ENCODE data around the gene ATG7.
"Not testable (repeated sequence)": the region's sequence is repeated elsewhere in the genome, so short reads cannot be mapped to it uniquely, and the experiment has no call there.

The ATG7 gene

DNA sequence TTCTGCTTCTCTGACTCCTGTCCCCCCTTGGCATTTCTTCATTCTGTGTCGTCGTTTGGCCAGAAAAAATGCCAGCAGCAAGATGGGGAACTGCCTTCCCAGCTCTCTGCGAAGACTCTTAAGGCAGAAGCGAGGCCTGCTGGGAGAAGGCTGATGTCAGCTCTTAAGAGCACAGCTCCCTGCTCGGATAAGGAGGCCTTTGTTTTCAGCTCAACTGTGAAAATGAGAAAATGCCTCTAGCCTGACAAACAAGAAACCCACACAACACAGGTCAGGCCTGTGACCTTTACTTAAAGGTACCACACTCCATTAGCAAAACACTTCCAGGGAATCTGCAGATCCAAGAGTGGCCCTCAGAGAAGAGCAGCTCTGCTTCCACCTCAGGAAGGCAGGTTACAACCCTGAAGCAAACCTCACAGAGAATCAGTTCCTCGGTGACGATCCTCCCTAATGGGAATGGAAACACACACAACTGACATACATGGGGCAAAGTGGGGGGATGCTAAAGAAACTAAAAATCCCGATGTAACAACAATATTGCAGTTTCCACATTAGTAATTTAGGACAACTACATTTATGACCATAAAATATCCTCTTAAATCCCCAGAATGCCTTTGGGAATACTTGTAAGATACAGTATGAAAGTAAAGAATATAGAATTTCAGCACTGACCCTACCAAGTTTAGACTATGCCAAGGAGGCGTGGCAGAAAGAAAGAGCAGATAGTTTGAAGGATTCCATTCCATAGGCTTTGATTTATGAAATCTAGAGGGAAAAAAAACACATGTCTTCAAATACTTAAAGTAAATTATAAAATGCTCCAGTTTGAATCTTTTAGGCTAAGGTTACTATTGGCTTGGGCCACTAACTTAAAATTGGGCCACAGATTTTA, 319.4 kb downstream of the ATG7 start:
- no peak for DNase-seq (ENCODE audit: low read depth in 2 of 2)

DNA sequence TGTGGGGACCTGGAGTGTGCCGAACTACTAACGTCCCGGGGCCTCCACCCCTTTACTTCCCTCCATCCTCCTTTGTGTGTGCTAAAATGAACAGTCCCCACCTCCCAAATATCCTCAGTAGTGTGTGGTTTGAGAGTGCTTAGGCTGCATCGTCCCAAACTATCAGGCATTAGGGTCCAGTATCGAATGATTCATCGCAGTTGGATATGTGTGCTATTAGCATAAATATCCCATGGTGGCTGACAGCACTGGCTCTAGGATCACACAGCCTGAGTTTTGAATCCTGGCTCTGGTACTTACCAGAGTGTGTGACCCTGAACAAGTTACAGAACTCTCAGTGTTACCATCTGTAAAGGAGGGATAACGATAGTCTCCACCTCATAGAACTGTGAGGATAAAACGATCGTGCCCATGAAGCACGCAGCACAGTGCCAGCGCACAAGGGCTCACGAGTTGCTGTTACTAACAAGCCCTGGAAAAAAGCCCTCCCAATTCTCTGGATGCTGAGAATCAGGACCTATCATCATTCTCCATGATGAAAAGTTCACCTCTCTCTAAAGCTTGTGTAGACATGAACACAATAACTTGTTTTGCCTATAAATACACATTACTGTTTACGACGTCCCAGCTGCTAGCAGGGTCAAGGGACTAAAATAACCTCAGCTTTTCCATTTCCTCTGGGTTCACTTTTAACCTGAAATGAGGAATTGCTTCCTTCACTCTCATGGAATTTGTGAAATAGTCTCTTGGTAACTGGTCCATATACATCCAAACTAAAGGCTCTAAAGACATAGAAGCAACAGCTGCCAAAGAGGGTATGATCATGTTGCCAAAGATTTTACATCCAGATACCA, 320.5 kb downstream of the ATG7 start:
- no peak for DNase-seq (ENCODE audit: low read depth in 2 of 2)

DNA sequence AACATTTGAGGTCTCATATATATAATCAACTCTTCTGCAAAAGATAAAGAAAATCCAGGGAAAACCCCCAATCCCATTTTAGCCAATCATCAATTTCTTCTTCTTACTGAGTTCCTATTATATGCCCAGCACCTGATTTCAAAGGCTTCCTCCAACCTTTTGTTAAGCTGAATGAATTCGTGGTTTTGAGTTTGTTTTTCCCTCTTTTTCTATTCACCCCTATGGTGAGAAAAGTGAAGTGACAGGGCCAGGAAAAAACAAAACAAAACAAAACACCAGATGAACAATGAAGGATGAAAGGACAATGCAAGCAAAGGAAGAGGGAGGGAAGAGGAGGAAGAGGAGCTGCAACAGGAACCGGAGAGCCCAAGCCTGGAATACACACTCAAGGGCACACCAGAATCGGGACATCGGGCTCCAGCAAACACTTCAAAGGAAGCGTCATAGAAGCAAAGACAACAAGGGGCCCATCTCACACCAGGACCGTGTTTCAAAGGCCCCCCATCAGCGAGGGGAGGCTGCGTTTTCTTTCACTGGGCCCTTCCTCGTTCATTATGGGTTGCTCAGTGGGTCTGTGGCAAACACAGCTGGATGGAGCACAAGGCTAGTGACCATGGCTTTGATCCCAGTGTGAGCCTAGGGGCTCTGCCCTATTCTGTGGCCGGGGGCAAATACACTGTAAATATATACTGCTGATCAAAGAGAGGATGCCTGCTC, 321.3 kb downstream of the ATG7 start:
- DNase-seq (ENCODE audit: low read depth in 2 of 2) = no peak

GRCh38 chr3:11595024-11595423, 322.8 kb downstream of the ATG7 start:
- DNase-seq (ENCODE audit: low read depth in 2 of 2) = not testable (repeated sequence)

DNA sequence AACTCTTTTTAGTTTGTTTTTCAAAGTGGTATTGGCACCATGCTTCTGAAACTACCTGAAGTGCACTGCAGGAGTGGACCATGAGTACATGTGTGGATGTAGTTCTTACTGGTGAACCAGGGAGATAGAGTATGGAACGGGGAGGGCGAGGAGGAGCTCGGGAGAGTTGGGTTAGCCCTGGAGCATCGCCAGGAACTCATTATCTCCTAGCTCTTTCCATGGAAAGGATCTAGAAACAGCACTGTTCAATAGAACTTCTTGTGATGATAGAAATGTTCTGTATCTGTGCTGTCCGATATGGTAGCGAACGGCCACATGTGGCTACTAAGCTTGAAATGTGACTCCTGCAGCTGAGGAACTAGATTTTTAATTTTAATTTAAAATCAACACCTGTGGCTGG, 324.2 kb downstream of the ATG7 start:
- DNase-seq (ENCODE audit: low read depth in 2 of 2) = no peak

GRCh38 chr3:11600501-11601282, 328.5 kb downstream of the ATG7 start:
- DNase-seq (ENCODE audit: low read depth in 2 of 2) = no peak

DNA sequence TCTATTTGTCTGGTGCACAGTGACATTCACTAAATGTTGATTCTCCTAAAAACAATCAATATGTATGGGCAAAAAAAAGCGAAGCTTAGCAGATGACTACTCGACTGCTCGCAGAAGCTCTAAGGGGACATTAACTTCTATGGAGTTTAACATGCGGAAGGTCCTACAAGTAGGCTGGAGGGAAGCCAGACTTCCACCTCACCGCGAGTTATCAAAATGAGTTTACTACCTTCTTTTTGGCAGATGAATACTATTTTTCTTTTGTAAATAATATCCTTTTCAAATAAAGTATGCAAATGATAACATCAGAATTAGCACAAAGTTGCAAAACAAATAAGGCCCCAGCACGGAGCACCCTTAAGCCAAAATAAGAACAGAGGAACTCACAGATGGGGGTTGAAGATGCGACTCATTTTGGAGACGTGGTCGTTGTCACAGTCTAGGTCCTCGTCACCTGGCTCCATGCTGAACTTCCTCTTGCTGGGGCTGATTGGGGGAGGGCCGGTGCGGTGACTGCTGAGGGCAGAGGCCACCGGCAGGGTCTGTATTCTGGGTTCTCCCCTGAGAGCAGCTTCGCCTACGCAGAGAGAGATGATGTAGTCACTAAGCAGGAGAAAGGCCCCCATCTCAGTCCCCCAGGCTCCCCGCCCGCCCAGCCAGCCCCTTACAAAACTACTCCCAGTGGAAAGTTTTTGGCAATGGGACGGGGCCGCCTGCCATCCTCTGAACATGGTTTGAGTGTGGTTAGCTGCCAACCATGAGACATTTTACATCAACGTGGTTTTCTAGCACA, 329.4 kb downstream of the ATG7 start:
- no peak for DNase-seq (ENCODE audit: low read depth in 2 of 2)

GRCh38 chr3:11602239-11602840, 330.1 kb downstream of the ATG7 start:
- DNase-seq (ENCODE audit: low read depth in 2 of 2) = no peak

GRCh38 chr3:11602886-11603527, 330.8 kb downstream of the ATG7 start:
- no peak for DNase-seq (ENCODE audit: low read depth in 2 of 2)

- DNase-seq (ENCODE audit: low read depth in 2 of 2) = no peak
These were observed 331.4 kb downstream of the ATG7 start for GRCh38 chr3:11603628-11604027.

- no peak for DNase-seq (ENCODE audit: low read depth in 2 of 2)
These were observed 332.1 kb downstream of the ATG7 start for GRCh38 chr3:11604139-11604892.

GRCh38 chr3:11605398-11605797, 333.2 kb downstream of the ATG7 start:
- DNase-seq (ENCODE audit: low read depth in 2 of 2) = no peak

GRCh38 chr3:11606090-11606784, 334.0 kb downstream of the ATG7 start:
- no peak for DNase-seq (ENCODE audit: low read depth in 2 of 2)

DNA sequence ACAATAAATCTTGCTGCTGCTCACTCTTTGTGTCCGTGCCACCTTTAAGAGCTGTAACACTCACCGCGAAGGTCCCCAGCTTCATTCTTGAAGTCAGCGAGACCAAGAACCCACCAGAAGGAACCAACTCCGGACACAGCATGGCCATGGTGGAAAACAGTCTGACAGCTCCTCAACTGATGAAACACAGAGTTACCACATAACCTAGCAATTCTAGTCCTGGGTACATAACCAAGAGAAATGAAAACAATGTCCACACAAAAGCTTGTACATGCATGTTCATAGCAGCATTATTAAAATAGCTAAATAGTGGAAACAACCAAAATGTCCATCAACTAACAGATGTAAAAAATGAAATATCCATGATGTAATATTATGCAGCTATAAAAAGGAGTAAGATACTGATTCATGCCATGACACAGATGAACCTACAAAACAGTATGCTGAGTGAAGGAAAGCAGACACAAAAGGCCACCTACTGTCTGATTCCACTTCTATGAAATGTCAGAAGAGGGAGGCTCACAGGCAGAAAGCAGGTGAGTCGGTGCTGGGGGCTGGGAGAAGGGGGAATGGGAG, 334.8 kb downstream of the ATG7 start:
- DNase-seq (ENCODE audit: low read depth in 2 of 2) = no peak

Data from stimulated activated CD8-positive, alpha-beta memory T cell treated with anti-CD3 and anti-CD28 coated beads, Interleukin-15, amount 100 ng/mL, for 4 hours (primary cell).